ENCODE results near the gene PGRMC2.
A peak's percentile ranks its signal among the peaks of the same experiment; 100 is the strongest.

The PGRMC2 gene, protein sequence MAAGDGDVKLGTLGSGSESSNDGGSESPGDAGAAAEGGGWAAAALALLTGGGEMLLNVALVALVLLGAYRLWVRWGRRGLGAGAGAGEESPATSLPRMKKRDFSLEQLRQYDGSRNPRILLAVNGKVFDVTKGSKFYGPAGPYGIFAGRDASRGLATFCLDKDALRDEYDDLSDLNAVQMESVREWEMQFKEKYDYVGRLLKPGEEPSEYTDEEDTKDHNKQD

DNA sequence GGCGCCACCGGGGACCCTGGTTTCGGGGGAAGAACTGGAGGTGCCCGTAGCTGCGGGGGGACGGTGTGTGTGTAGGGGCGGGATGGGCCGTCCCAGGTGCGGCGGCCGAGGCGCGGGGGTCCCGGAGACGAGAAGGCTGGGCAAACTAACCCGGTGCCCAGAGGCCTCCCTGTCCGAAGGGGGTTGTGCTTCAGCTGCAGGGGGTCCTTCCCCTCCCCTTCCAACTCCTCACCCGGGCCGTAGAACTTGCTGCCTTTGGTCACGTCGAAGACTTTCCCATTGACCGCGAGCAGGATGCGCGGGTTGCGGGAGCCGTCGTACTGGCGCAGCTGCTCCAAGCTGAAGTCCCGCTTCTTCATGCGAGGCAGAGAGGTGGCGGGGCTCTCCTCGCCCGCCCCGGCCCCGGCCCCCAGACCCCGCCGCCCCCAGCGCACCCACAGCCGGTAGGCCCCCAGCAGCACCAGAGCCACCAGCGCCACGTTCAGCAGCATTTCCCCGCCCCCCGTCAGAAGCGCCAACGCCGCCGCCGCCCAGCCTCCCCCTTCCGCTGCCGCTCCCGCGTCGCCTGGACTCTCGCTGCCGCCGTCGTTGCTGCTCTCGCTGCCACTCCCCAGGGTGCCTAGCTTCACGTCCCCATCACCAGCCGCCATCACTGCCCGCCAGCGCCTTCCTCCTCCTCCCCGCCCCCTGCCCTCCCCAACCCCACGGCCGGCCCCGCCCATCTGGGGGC is at the start of gene PGRMC2:
PGRMC2 (minus strand) TSS at position 673 of the 730 bp plus-strand sequence; CDS start at position 650, 23 bp downstream.
- DNase-seq: peak; percentile 70

DNA sequence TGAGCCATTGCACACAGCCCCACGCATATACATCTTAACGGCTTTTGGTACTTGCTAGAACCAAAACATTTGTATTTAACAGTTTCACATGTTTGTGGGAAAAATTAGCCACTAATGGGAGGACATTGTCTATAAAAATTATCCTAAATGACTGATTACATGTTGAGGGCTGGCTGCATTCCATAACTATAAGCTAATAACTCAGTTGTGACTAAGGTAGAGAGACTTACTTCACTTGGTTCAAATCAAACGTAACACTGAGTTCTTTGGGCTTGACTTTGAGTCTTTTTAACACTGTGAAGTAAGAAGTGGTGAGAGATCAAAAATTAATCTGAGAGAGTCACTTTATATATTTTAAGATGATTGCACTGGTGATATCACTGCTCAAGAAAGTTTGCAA is 47.9 kb upstream of the PGRMC2 start:
- DNase-seq: no peak

DNA sequence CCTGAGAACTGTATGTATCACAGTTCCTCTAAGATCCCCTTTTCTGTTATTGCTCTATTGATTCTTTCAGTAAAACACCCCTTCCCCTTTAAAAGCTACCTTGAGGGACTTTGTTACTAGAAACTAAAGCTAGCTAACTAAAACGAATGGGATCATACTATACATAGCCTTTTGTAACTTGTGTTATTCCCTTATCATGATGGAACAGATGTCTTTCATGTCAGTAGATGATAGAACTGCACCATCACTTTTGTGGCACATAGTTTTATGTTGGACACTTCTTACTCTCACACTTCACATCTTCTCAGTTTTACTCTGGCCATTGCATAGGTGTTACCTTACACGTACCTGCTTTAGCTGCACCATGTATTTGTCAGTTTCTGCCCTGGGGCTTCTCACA is 46.6 kb upstream of the PGRMC2 start:
- no peak for DNase-seq

DNA sequence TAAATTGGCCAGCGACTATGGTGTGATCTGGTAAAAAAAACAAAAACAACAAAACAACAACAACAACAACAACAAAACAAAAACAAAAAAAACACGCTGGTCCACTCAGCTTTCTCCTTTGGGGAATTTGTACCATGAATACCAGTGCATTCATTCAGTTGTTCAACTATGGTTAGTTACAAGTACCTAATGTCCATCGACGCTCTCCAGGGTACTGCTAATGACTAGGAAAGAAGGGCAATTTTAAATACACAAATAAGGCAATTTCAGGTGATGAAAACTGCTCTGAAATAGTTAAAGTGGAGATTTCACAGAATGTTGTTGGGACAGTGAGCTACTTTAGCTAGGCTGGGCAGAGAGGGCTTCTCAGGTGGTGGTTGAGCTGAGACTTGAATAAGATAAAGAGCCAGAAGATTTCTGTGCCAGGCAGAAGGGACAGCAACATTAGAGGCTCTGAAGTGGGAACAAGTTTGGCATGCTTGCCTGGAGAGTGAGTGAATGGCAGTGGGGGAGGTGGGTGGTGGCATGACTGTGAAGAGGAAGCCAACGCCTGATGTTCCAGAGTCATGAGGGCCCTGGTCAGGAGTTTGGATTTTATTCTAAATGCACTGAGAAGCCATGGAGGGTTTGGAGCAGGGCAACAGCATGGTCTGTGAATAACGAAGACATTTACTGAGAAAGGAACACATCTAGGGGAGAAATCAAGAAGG is 45.9 kb upstream of the PGRMC2 start:
- DNase-seq: no peak

DNA sequence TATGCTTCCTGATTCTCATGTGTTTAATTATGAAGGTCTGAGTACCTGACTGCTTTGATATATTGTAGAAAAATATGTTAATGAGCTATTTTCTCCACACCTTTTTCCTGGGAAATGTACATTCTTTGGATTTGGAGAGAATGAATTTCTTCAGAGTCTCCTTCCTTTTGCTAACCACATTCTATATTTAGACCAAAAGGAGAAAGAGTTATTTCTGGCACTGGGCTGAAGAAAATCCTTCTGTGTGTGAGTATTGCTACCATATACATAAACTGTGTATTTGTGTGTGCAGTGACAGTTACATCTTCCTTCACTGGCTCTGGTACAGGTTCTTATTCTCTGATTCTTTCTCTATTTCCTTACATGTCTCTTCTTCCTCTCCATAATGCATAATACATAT is 44.5 kb upstream of the PGRMC2 start:
- DNase-seq: no peak

DNA sequence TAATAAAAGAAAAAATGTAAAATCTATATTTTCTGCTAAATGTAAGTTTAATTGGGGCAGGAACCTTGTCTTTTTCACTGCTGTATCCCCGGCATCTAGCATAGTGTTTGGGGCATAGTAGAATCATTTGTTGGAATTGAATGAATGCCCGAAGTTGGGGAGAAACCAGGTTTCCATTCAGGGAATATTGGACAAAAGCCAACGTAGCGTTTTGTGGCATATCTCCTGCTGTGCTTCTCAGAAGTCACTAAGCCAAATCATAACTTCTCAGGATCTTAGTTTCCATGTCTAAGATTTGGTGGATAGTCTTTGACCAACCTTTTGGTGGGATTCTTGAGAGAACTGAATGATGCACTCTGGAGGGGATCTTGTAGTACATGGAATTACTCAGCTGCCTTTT is 42.0 kb upstream of the PGRMC2 start:
- no peak for DNase-seq

DNA sequence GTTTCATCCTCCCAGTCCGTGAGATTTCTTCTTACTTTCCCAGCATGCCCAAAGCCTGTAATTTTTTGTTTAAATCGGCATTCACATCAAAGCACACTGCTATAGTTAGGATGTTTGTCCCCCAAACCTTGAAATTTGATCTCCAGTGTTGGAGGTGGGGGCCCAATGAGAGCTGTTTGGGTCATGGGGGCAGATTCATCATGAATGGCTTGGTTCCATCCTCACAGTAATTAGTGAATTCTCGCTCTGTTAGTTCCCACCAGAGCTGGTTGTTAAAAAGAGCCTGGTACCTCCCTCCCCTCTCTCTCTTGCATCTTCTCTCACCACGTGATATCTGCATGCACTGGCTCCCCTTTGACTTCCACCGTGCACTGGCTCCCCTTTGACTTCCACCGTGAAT is 40.5 kb upstream of the PGRMC2 start:
- DNase-seq: peak; percentile 9

DNA sequence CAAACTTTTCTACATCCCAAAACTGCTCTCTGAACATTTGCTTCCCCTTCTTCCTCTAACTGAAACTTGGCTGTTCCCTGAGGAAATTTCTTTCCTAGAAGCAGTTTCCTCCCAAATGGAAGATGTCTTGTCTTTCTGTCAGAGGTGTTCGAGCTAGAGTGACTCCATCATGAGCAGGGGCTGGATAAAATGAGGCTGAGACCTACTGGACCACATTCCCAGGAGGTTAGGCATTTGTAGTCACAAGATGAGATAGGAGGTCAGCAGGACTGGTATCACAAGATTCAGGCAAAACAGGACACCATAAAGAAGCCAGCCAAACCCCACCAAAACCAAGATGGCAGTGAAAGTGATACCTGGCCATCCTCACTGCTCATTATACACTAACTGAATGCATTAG is 35.8 kb upstream of the PGRMC2 start:
- DNase-seq: no peak

DNA sequence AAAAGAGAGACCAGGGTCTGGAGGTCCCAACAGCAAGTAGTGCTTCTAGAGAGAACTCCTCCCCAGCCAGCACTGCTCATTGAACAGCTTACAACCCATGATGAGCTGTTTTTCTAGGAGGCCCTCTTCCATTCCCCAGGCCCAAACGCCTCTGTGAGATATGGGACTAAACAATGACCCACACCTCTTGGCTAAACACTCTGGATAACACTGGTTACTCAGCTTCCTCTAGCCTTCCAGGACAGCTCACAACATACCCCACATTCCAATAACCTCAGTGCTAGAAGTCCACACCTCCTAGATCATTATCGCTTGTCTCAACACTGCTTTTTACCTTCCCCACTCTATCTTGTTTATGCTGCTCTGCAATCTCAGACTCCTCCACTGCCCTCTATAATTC is 35.4 kb upstream of the PGRMC2 start:
- DNase-seq: no peak

DNA sequence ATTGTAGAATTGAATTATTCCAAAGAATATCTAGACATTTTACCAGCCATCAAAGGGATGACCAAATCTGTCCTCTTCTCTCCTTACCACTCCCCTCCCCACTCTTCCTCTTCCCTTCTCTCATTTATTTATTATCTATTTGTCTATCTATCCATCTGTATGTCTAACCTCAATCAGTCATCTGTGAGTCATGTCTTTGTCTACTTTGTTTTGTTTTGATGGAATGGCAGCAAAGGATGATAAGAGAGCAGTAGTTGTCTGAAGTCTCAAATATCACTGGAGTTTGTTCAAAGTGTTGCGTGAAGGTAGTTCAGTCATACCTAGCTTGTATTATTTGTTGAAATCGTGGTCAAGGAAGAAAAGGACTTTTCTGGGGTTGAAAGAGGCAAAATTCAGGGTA is 34.7 kb upstream of the PGRMC2 start:
- DNase-seq: no peak

DNA sequence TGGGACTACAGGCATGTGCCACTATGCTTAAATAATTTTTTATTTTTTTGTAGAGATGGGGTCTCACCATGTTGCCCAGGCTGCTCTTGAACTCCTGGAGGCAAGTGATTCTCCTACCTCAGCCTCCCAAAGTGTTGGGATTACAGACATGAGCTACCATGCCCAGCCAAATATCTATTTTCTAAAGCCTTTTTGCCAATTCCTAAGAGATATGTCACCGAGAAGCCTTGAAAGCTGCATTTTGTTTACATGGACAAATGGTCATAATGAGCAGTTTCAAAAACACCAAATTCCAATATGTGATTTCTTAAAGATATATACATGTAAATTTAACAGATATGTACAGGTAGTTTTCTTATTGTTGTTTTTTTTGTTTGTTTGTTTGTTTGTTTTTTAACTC is 33.0 kb upstream of the PGRMC2 start:
- DNase-seq: no peak

DNA sequence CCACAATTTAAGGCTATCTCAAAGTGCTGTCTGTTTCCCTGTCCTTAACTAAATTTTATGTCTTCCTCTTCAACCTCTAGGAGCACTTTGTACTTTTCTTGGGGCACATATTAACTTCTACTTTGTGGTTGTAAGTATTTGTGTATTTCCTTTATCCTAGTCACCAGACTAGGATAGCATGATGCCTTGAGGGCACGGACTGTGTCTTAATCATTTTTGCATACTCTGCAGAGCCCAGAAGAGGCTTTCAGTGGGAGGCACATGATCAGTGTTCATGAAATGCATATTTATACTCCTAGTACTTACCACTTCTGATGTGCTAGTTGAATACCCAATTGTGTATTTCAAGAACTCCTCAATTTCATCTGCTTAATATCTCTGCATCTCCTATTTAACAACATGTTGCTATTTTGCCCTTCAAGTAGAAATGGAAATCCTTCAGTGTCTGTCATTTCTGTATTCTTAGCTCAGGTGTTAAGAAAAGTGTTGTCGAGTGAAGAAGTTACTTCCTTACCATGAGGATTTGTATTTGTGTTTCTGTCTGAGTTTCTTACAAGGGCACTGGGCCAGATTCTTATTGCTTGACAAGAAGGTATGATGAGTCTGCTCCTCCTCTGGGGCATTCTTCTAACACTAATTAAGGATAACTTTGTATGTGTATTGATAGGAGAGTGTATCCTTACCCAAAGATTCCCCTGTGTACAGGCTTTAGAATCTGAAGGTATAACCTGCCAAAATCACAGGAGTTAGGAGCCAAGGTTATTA is 28.3 kb upstream of the PGRMC2 start:
- DNase-seq: no peak

DNA sequence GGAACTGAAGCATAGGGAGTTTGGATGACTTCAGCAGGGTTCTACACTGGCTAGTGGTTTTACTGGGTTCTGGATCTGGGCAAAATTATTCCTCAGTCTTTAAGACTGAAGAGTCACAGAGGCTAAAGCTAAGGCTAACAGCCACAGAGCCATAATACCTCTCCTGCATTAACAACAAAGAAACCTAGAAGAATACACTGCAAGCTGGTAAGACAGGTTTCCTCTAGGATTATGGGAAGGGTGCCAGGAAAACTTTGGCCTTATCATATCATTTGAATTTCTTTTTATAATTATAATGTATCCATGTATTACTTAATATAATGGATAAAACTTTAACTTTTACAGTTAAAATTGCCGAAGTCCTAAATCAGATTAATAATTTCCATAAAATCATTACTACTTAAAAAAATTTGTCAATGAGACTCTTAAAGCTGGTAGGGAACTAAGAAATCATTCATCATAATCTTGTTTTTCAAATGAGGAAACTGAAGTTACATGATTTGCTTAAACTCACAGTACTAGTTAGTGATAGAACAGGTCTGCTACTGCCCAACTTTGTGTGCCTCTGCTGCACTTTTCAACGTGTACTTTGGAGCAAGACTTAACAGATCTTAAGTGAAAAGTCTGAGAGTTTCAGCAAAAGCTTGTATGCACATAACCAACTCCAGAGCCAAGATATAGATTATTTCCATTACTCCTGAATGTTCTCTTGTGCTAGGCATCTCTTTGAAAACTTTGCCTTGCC is 24.2 kb upstream of the PGRMC2 start:
- DNase-seq: no peak

DNA sequence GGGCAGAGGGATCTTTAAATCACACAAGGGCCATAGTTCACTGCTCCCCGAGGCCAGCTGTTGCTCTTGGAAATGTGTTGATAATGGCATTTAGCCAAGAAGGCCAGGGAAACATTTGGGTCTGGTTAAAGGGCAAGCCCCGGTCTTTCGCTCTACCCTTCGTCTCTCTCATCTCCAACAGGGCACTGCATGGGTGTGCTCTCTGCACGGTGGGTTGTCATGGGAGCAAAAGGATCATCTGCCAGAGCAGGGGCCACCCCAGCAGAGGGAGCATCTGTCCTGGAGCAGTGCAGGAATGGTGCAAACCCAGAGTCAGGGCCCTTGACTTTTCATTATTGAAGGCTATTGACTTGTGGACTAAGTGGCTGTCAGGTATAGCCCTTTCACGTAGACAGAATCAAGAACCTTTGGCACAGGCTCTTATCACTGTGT is 22.7 kb upstream of the PGRMC2 start:
- no peak for DNase-seq

DNA sequence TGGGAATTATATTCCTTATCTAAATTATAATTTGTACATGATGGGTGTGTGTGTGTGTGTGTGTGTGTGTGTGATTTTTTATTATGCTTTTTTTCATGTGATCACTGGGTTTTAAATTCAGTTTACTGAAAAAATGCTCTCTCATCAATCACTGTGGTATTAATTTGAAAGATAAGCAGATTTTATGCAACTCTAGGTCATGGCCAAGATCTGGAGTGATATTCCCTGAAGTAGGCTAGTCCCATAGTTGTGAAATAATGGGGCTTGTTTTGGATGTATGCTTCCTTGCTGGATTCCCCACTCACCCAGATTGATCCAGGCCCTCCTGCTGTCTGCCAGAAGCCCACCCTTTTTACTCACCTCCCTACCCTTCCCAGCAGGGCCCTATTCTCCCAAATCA is 22.0 kb upstream of the PGRMC2 start:
- no peak for DNase-seq

DNA sequence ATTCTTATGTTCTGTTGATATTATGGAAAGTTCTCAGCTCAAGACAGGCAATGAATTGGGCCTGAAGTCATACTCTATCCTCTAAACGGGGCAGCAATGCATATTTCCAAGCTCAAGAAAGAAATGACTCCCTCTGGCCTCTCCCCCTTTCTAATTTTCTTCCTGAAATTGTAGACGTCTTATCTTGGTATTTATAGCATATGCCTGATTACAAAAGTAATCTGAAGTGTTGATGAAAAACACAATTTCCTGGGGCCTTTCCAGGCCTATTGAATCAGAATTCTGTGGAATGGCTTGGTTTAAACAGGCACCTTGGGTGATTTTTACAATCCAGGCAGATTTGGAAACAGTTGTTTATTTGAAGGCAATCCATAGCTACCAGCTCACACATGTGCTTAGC is 21.4 kb upstream of the PGRMC2 start:
- no peak for DNase-seq

DNA sequence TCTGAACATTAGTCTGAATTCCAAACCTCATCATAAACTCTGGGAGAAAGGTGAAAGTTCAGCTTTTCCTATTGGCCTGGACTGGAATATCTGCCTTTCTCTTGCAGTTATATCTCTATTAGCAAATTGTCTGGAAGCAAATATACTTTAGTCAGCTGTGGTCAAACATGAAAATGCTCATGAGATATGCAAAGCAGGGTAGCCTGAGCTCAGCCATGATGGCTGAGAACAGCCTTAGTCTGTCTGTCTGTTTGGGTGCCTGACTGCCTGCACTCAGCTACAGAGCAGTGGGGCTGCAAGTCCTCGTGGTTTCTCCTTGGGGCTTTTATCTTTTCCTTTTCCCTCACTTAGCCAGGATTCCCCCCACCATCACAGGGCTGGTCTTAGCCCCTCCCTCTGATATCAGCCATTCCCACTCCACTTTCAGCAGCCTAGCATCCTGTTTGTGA is 19.5 kb upstream of the PGRMC2 start:
- DNase-seq: no peak

DNA sequence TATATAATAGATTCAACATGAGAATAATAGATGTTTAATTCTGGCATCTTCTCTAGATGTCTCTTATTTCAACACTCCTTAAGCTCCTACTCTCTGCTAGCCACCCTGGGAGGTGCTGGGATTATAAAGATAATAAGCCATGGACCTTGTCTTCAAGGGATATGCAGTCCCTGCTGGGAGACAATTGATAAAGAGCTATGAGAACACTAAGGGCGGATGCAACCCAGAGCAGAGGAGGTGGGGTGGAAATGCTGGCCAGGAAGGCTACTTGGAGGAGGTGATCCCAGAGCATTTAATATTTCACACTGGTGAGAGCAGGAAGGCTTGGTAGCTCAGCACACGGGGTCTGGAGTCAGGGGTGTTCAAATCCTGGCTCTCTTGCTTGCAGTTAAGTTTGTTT is 18.3 kb upstream of the PGRMC2 start:
- no peak for DNase-seq

DNA sequence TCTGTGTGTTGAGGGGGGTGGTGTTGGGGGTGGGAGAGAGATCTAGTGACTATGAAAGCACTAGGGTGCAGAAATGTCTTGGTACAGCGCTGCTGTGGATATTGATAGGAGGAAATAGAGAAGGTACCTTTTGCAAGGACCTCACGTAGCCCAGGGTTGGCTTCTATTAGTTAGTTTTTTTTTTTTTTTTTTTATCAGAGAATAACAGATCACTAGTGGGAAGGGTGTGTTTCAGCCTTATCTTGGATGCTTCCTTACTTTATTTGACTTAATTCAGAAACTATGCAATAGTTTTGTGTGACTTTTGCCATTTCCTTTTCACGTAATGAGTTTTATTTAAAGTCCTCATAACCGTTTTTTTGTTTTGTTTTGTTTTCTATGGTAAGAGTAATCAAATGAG is 16.4 kb upstream of the PGRMC2 start:
- DNase-seq: no peak

DNA sequence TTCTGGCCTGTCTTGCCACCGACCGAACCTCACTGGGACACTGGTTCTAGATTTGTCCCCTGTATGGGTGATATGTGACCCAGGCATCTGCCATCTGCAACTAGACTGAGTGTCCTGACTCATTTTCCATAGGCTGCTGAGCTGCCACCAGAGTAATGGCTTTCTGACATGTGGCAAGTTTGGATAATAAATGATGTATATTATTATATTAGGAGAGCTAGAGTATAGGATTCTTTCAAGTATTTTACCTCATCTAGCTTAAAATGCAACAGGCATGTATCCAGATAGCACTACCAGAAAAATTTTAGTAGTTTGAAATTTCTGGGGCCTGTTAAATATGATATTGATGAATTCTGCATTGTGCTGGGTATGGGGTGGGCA is 15.8 kb upstream of the PGRMC2 start:
- DNase-seq: no peak

DNA sequence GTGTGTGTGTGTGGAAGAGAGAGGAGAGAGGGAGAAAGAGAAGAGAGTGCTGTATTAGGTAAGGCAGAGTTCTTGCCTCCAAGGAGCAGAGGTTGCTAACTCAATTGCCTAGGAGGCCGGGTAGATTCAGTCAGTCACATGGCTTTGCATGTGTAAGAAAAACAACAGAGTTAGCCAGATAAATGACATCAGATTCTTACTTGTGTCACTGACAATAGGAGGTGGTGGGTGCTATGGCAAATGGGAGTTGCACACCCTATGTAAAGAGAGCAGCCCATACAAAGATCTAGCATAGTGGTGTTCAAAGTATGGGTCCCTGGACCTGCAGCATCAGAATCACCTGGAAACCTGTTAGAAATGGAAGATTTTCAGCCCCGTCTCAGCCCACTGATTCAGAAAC is 14.4 kb upstream of the PGRMC2 start:
- no peak for DNase-seq

DNA sequence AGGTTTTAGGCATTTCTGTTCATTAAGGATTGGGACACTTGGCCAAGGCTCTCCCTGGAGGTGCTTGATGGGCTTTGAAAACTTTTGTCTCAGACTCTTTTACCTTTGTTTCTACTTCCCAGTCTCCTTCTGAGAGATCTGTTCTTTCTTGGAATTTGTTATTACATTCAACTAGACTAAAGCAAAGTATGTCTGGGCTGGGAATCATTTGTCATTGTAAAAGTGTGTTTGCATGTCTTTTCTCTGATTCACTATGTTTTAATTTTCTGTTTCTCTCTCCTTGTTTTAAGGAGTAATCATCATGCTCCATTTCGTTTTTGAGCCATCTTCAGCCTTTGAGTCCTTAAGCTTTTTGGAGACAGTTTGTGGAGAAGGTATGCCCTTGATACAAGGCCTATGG is 12.2 kb upstream of the PGRMC2 start:
- no peak for DNase-seq

DNA sequence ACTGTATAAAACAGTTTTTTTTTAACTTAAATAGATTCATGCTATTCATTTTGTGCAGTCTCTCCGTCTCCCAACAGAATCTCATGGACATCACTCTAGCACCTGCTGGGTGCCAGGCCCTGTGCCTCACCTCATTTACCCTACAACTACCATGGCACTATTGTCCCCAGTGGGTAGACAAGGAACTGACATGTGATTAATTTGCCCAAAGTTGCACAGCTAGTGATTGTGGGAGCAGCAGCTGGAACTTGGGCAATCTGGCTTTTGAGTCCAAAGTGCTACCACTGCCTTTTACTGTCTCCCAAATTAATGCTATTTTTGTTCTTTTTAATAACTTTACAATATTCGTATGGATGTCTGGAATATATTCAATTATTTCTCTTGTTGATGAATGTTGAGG is 11.2 kb upstream of the PGRMC2 start:
- no peak for DNase-seq
